GM23338 (cell line): ENCODE data around the gene C2orf66. TPM values are rescaled to one million over a fixed set of nuclear protein-coding genes. Genes with fewer than 3 reads are reported as not detected.

Experiments used
- ATAC-seq: fragments of 200-7000 bp; cut with Tn5 transposase; 3 replicates; pipeline ENCODE4 v1.9.1; 2020
- DNase-seq: peaks from one replicate; pipeline ENCODE4 v3.0.0-alpha.2; 2015; ENCODE audit warnings: low spot score
- H2AFZ ChIP-seq: fragments of 200-600 bp; sonication (generic); 2 replicates; pipeline ENCODE4 v1.8.0; 2016; ENCODE audit warnings: antibody characterized with exemption, mild to moderate bottlenecking, moderate library complexity
- H3F3A ChIP-seq: fragments of 200-600 bp; sonication (generic); replicated peaks from 2 replicates; pipeline ENCODE4 v1.8.0; 2017; ENCODE audit warnings: antibody characterized with exemption, mixed run types, low read depth
- H3K27ac ChIP-seq: fragments of 200-600 bp; sonication (generic); 2 replicates; pipeline ENCODE4 v1.6.1; 2016; ENCODE audit warnings: low read depth
- H3K27me3 ChIP-seq: fragments of 200-600 bp; sonication (generic); 2 replicates; pipeline ENCODE4 v1.8.0; 2016; ENCODE audit warnings: mild to moderate bottlenecking, mixed run types, moderate library complexity; ENCODE audit not compliant: insufficient read depth
- H3K36me3 ChIP-seq: fragments of 200-600 bp; sonication (generic); 2 replicates; pipeline ENCODE4 v1.8.0; 2016; ENCODE audit warnings: mild to moderate bottlenecking; ENCODE audit not compliant: insufficient read depth
- H3K4me1 ChIP-seq: fragments of 200-600 bp; sonication (generic); 2 replicates; pipeline ENCODE4 v1.8.0; 2016; ENCODE audit warnings: mild to moderate bottlenecking, moderate library complexity; ENCODE audit not compliant: insufficient read depth
- H3K4me2 ChIP-seq: fragments of 200-600 bp; sonication (generic); 2 replicates; pipeline ENCODE4 v1.7.1; 2017; ENCODE audit warnings: mixed run types
- H3K4me3 ChIP-seq: fragments of 200-600 bp; sonication (generic); 2 replicates; pipeline ENCODE4 v1.6.1; 2016; ENCODE audit warnings: mixed run types
- H3K79me2 ChIP-seq: fragments of 200-600 bp; sonication (generic); replicated peaks from 2 replicates; pipeline ENCODE4 v1.8.0; 2017; ENCODE audit warnings: mild to moderate bottlenecking; ENCODE audit not compliant: insufficient read depth
- H3K9me2 ChIP-seq: fragments of 200-600 bp; sonication (generic); 2 replicates; pipeline ENCODE4 v1.8.0; 2017; ENCODE audit not compliant: insufficient read depth
- H4K20me1 ChIP-seq: fragments of 200-600 bp; sonication (generic); replicated peaks from 2 replicates; pipeline ENCODE4 v1.8.0; 2017; ENCODE audit warnings: mild to moderate bottlenecking; ENCODE audit not compliant: insufficient read depth
- H3K27ac Mint-ChIP-seq: 2 replicates; pipeline ENCODE4 v1.8.0; 2020; ENCODE audit warnings: inconsistent platforms, mild to moderate bottlenecking, moderate library complexity, mixed read lengths
- H3K27me3 Mint-ChIP-seq: 3 replicates; pipeline ENCODE4 v1.8.0; 2022; ENCODE audit warnings: low read depth, mild to moderate bottlenecking, moderate library complexity, mixed read lengths, inconsistent platforms; ENCODE audit not compliant: insufficient read depth, poor library complexity
- H3K36me3 Mint-ChIP-seq: 3 replicates; pipeline ENCODE4 v1.8.0; 2021; ENCODE audit warnings: low read depth, mild to moderate bottlenecking, inconsistent platforms, moderate library complexity, mixed read lengths
- H3K4me1 Mint-ChIP-seq: 3 replicates; pipeline ENCODE4 v1.8.0; 2020; ENCODE audit warnings: mild to moderate bottlenecking, inconsistent platforms, mixed read lengths
- H3K4me3 Mint-ChIP-seq: 3 replicates; pipeline ENCODE4 v1.8.0; 2021; ENCODE audit warnings: moderate library complexity, mild to moderate bottlenecking, inconsistent platforms, mixed read lengths
- H3K9me3 Mint-ChIP-seq: 3 replicates; pipeline ENCODE4 v1.8.0; 2020; ENCODE audit warnings: moderate library complexity, mild to moderate bottlenecking, inconsistent platforms, mixed read lengths
- CREB1 ChIP-seq: fragments of 250-450 bp; sonication (Bioruptor Pico); IDR thresholded peaks from 2 replicates; pipeline ENCODE4 v1.5.0; 2020; ENCODE audit warnings: low read depth, mild to moderate bottlenecking, moderate library complexity
- CTCF ChIP-seq, 2 experiments: fragments of 200-600 bp in 1 of 2; sonication (generic) in 1 of 2; conservative IDR thresholded peaks; 2 replicates each; pipeline versions ENCODE4 v1.5.1 to v1.6.1; 2016 to 2017; ENCODE audit warnings: antibody characterized with exemption in 2 of 2, low read depth in 2 of 2, mild to moderate bottlenecking in 2 of 2, moderate library complexity in 1 of 2
- EZH2 ChIP-seq: fragments of 200-600 bp; sonication (generic); IDR thresholded peaks from one replicate; pipeline ENCODE4 v1.8.0; 2017; ENCODE audit warnings: antibody characterized with exemption, mild to moderate bottlenecking, low read depth; ENCODE audit not compliant: unreplicated experiment
- EZH2phosphoT487 ChIP-seq: fragments of 200-600 bp; sonication (generic); IDR thresholded peaks from one replicate; pipeline ENCODE4 v1.8.1; 2018; ENCODE audit warnings: antibody characterized with exemption; ENCODE audit not compliant: unreplicated experiment
- JUNB ChIP-seq: IDR thresholded peaks from one replicate; pipeline ENCODE4 v1.6.1; 2016; ENCODE audit warnings: antibody characterized with exemption; ENCODE audit not compliant: unreplicated experiment
- REST ChIP-seq: IDR thresholded peaks from one replicate; pipeline ENCODE4 v1.6.1; 2018; ENCODE audit warnings: antibody characterized with exemption; ENCODE audit not compliant: unreplicated experiment
- STAT1 ChIP-seq: IDR thresholded peaks from one replicate; pipeline ENCODE4 v1.6.1; 2016; ENCODE audit warnings: antibody characterized with exemption; ENCODE audit not compliant: unreplicated experiment
- ZNF114 ChIP-seq: fragments of 250-450 bp; sonication (Bioruptor Pico); IDR thresholded peaks from 2 replicates; pipeline ENCODE4 v1.5.0; 2020; ENCODE audit warnings: mild to moderate bottlenecking, moderate library complexity
- polyA plus RNA-seq: library from polyadenylated mRNA; unstranded; fragments of >200 nt; fragmentation: Nextera tagmentation; extraction: Ambion mirVana; gene quantifications from 2 replicates; pipeline ENCODE4 v1.2.1, GENCODE V29; 2016
- total RNA-seq: library from RNA; depleted of rRNA; stranded (reverse); fragments of >200 nt; shearing (Covaris generic); gene quantifications from 2 replicates; pipeline ENCODE4 v1.2.3, GENCODE V29; 2014
- TF ChIP-seq, protein P1 (sequence below): IDR thresholded peaks from 2 replicates; pipeline ENCODE4 v1.6.1; 2016; ENCODE audit warnings: antibody characterized with exemption
- TF ChIP-seq, protein P2 (sequence below): fragments of 250-450 bp; sonication (Bioruptor Pico); IDR thresholded peaks from 2 replicates; pipeline ENCODE4 v1.5.0; 2020; ENCODE audit warnings: mild to moderate bottlenecking, moderate library complexity

Gene C2orf66
- total and polyA plus RNA-seq, 2 experiments from 2014 or later, result not detected

DNA sequence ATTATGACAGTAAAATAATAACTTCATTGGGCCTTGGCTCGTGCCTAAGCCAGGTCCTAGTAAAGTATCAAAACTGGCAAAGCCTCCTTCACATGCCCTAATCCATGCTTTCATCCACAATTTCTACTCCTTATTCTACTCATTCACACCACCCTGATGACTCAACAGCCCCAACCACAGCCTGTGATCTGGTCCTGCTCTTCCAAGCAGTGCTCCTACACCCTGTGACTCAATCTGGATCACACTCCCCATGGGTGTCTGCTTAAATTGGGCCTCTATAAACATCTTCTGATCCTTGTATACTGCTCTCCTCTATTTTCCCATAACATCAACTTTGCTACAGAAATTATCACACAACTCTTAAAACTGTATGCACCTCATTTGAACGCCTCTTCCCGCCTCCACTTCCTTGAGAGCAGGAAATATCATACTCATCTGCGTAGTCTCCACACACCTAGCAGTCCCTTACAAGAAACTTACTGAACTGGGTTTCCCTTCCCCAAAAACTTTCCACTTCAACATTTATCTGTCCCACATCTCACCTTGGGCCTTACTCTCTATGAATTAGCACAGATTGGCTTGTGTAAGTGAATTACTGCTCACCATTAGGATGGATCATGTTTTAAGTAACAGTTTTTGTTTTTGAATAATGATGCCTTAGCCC, 25.6 kb downstream of the C2orf66 start (continued):
- TF ChIP-seq, protein P1, sequence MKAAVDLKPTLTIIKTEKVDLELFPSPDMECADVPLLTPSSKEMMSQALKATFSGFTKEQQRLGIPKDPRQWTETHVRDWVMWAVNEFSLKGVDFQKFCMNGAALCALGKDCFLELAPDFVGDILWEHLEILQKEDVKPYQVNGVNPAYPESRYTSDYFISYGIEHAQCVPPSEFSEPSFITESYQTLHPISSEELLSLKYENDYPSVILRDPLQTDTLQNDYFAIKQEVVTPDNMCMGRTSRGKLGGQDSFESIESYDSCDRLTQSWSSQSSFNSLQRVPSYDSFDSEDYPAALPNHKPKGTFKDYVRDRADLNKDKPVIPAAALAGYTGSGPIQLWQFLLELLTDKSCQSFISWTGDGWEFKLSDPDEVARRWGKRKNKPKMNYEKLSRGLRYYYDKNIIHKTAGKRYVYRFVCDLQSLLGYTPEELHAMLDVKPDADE, result no peak

- Mint-ChIP-seq H3K27me3 (no peaks in the 10 kb centered on the region), H3K4me3 (no peak overlapping the region), H3K27ac (no peak overlapping the region), H3K4me1 (no peaks in the 10 kb centered on the region), H3K9me3 (no peaks in the 10 kb centered on the region), H3K36me3 (peaks cover 53% of the 10 kb centered on the region)
- no peak for DNase-seq
- no peak for TF ChIP-seq REST
- no peak for TF ChIP-seq EZH2
- TF ChIP-seq ZNF114 (CRISPR knock-in tag), result no peak
- TF ChIP-seq, protein P2, sequence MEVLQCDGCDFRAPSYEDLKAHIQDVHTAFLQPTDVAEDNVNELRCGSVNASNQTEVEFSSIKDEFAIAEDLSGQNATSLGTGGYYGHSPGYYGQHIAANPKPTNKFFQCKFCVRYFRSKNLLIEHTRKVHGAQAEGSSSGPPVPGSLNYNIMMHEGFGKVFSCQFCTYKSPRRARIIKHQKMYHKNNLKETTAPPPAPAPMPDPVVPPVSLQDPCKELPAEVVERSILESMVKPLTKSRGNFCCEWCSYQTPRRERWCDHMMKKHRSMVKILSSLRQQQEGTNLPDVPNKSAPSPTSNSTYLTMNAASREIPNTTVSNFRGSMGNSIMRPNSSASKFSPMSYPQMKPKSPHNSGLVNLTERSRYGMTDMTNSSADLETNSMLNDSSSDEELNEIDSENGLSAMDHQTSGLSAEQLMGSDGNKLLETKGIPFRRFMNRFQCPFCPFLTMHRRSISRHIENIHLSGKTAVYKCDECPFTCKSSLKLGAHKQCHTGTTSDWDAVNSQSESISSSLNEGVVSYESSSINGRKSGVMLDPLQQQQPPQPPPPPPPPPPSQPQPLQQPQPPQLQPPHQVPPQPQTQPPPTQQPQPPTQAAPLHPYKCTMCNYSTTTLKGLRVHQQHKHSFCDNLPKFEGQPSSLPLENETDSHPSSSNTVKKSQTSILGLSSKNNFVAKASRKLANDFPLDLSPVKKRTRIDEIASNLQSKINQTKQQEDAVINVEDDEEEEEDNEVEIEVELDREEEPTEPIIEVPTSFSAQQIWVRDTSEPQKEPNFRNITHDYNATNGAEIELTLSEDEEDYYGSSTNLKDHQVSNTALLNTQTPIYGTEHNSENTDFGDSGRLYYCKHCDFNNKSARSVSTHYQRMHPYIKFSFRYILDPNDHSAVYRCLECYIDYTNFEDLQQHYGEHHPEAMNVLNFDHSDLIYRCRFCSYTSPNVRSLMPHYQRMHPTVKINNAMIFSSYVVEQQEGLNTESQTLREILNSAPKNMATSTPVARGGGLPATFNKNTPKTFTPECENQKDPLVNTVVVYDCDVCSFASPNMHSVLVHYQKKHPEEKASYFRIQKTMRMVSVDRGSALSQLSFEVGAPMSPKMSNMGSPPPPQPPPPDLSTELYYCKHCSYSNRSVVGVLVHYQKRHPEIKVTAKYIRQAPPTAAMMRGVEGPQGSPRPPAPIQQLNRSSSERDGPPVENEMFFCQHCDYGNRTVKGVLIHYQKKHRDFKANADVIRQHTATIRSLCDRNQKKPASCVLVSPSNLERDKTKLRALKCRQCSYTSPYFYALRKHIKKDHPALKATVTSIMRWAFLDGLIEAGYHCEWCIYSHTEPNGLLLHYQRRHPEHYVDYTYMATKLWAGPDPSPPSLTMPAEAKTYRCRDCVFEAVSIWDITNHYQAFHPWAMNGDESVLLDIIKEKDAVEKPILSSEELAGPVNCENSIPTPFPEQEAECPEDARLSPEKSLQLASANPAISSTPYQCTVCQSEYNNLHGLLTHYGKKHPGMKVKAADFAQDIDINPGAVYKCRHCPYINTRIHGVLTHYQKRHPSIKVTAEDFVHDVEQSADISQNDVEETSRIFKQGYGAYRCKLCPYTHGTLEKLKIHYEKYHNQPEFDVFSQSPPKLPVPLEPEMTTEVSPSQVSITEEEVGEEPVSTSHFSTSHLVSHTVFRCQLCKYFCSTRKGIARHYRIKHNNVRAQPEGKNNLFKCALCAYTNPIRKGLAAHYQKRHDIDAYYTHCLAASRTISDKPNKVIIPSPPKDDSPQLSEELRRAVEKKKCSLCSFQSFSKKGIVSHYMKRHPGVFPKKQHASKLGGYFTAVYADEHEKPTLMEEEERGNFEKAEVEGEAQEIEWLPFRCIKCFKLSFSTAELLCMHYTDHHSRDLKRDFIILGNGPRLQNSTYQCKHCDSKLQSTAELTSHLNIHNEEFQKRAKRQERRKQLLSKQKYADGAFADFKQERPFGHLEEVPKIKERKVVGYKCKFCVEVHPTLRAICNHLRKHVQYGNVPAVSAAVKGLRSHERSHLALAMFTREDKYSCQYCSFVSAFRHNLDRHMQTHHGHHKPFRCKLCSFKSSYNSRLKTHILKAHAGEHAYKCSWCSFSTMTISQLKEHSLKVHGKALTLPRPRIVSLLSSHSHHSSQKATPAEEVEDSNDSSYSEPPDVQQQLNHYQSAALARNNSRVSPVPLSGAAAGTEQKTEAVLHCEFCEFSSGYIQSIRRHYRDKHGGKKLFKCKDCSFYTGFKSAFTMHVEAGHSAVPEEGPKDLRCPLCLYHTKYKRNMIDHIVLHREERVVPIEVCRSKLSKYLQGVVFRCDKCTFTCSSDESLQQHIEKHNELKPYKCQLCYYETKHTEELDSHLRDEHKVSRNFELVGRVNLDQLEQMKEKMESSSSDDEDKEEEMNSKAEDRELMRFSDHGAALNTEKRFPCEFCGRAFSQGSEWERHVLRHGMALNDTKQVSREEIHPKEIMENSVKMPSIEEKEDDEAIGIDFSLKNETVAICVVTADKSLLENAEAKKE (CRISPR knock-in tag), result no peak
- TF ChIP-seq EZH2phosphoT487, result no peak
- TF ChIP-seq STAT1, result no peak
- TF ChIP-seq CTCF (conservative IDR thresholded peaks at IDR 0.05; ENCODE audit: low read depth in 2 of 2), result no peak
- TF ChIP-seq JUNB, result no peak
- no peak for TF ChIP-seq CREB1 (CRISPR knock-in tag)
- Histone ChIP-seq H3K36me3 (peaks cover 44% of the 10 kb centered on the region), H3K27ac (no peak overlapping the region), H4K20me1 (no peaks in the 10 kb centered on the region), H3K9me2 (no peaks in the 10 kb centered on the region), H3K4me2 (no peak overlapping the region), H3K4me3 (no peak overlapping the region), H3K4me1 (no peaks in the 10 kb centered on the region), H2AFZ (no peak overlapping the region), H3K79me2 (no peaks in the 10 kb centered on the region), H3K27me3 (no peaks in the 10 kb centered on the region), H3F3A (no peaks in the 10 kb centered on the region)
- ATAC-seq, result no peak
These were observed 42.1 kb downstream of the C2orf66 start for GRCh38 chr2:196767101-196767500.
